HEK293 (cell line): ENCODE data around the gene PRKAG3.
"Not testable (repeated sequence)": the region's sequence is repeated elsewhere in the genome, so short reads cannot be mapped to it uniquely, and the experiment has no call there.

ENCODE experiments used
- CTCF ChIA-PET: fragments of 350-600 bp; formaldehyde crosslinking; extraction: SDS; loops from one replicate; lab custom pipeline; 2021; ENCODE audit warnings: antibody characterized with exemption; lab: Yijun Ruan, JAX
- POLR2A ChIA-PET: fragments of 300-600 bp; formaldehyde crosslinking; extraction: SDS; loops from one replicate; lab custom pipeline; 2020; ENCODE audit warnings: antibody characterized with exemption, inconsistent platforms; lab: Yijun Ruan, JAX
- H3K27ac ChIP-seq: fragments of 200-500 bp; sonication (Bioruptor generic); 2 replicates; pipeline ENCODE4 v1.5.1; 2014; ENCODE audit warnings: low read depth, low read length, control low read depth, inconsistent platforms; ENCODE audit errors: extremely low read depth
- H3K36me3 ChIP-seq, 2 experiments: fragments of 200-500 bp in 1 of 2; sonication (Bioruptor generic) in 1 of 2; 1 replicate in 1 of 2; 2 replicates in 1 of 2; pipeline ENCODE4 v1.5.1; 2014 to 2017; ENCODE audit warnings: inconsistent platforms in 2 of 2, low read length in 2 of 2; ENCODE audit not compliant: control insufficient read depth in 2 of 2, insufficient read depth in 1 of 2
- H3K4me1 ChIP-seq: fragments of 200-500 bp; sonication (Bioruptor generic); 2 replicates; pipeline ENCODE4 v1.5.1; 2014; ENCODE audit warnings: mild to moderate bottlenecking, low read length, inconsistent platforms; ENCODE audit not compliant: control insufficient read depth, insufficient read depth
- H3K4me3 ChIP-seq: 2 replicates; pipeline ENCODE4 v1.5.1; 2011; ENCODE audit warnings: low read depth, mild to moderate bottlenecking, control low read depth, low read length, moderate library complexity
- H3K9me3 ChIP-seq: fragments of 200-500 bp; sonication (Bioruptor generic); 2 replicates; pipeline ENCODE4 v1.5.1; 2014; ENCODE audit warnings: low read depth, low read length, inconsistent platforms; ENCODE audit not compliant: control insufficient read depth, insufficient read depth
- BCL6B ChIP-seq: fragments of 450-650 bp; formaldehyde crosslinking; IDR thresholded peaks from 2 replicates; pipeline ENCODE4 v1.5.1; 2017; ENCODE audit warnings: missing biosample characterization, missing genetic modification characterization
- CTCF ChIP-seq: fragments of 450-650 bp; formaldehyde crosslinking; IDR thresholded peaks from 2 replicates; pipeline ENCODE4 v1.5.1; 2016; ENCODE audit warnings: missing biosample characterization, missing genetic modification characterization
- EGR2 ChIP-seq: fragments of 450-650 bp; formaldehyde crosslinking; IDR thresholded peaks from 2 replicates; pipeline ENCODE4 v1.5.1; 2016; ENCODE audit warnings: low read depth, missing biosample characterization, missing genetic modification characterization
- INSM2 ChIP-seq: fragments of 450-650 bp; formaldehyde crosslinking; IDR thresholded peaks from 2 replicates; pipeline ENCODE4 v1.5.1; 2016; ENCODE audit warnings: missing biosample characterization, missing genetic modification characterization
- KLF1 ChIP-seq: fragments of 450-650 bp; formaldehyde crosslinking; IDR thresholded peaks from 2 replicates; pipeline ENCODE4 v1.5.1; 2016; ENCODE audit warnings: missing biosample characterization, missing genetic modification characterization
- SCRT2 ChIP-seq: fragments of 450-650 bp; formaldehyde crosslinking; IDR thresholded peaks from 2 replicates; pipeline ENCODE4 v1.5.1; 2016; ENCODE audit warnings: missing biosample characterization, missing genetic modification characterization
- ZBTB20 ChIP-seq: fragments of 450-650 bp; formaldehyde crosslinking; IDR thresholded peaks from 2 replicates; pipeline ENCODE4 v1.5.1; 2016; ENCODE audit warnings: missing biosample characterization, missing genetic modification characterization
- ZFHX2 ChIP-seq: fragments of 450-650 bp; formaldehyde crosslinking; conservative IDR thresholded peaks from 2 replicates; pipeline ENCODE4 v1.5.1; 2016; ENCODE audit warnings: missing biosample characterization, missing genetic modification characterization
- ZNF140 ChIP-seq: fragments of 450-650 bp; formaldehyde crosslinking; IDR thresholded peaks from 2 replicates; pipeline ENCODE4 v1.5.1; 2016; ENCODE audit warnings: missing biosample characterization, missing genetic modification characterization
- ZNF26 ChIP-seq: fragments of 450-650 bp; formaldehyde crosslinking; IDR thresholded peaks from 2 replicates; pipeline ENCODE4 v1.5.1; 2016; ENCODE audit warnings: missing biosample characterization, missing genetic modification characterization
- ZNF549 ChIP-seq: fragments of 450-650 bp; IDR thresholded peaks from 2 replicates; pipeline ENCODE4 v1.5.1; 2018; ENCODE audit warnings: missing biosample characterization, missing genetic modification characterization, mild to moderate bottlenecking, inconsistent platforms, moderate library complexity

The PRKAG3 gene

GRCh38 chr2:218850796-218851195 lies 19.2 kb upstream of the PRKAG3 start:
- Histone ChIP-seq H3K9me3 (no peaks in the 10 kb centered on the region), H3K4me3 (no peak overlapping the region), H3K4me1 (peaks cover 6% of the 10 kb centered on the region; the same call in 1 of the 2 replicates), H3K36me3 (no peaks in the 10 kb centered on the region), H3K27ac (no peak overlapping the region)
- no peak for TF ChIP-seq ZNF26 (tag by site-specific recombination)
- peak; percentile 84 for TF ChIP-seq ZFHX2 (tag by site-specific recombination)
- TF ChIP-seq EGR2 (tag by site-specific recombination) = peak; percentile 92
- POLR2A ChIA-PET = no interaction called here
- CTCF ChIA-PET = interaction anchor here (0.6 to 10.1 kb wide), 12 partner anchors 25 to 992 kb away, joined by 3 to 115 read pairs (median 3); no protein-coding TSS in a partner anchor

GRCh38 chr2:218849721-218850120 lies 18.1 kb upstream of the PRKAG3 start:
- Histone ChIP-seq H3K27ac (no peak overlapping the region), H3K36me3 (no peaks in the 10 kb centered on the region), H3K4me1 (0 out of 2 replicates have a peak, but pooled peaks cover 6% of the 10 kb centered on the region), H3K4me3 (no peak overlapping the region), H3K9me3 (no peaks in the 10 kb centered on the region)
- CTCF ChIA-PET = interaction anchor here (0.6 to 10.1 kb wide), 11 partner anchors 21 to 305 kb away, joined by 3 to 115 read pairs (median 3); partner anchors contain the start of gene TTLL4
- POLR2A ChIA-PET = interaction anchor here (0.9 kb wide), 1 partner anchor 47 kb away, joined by 3 read pairs; no protein-coding TSS in a partner anchor
- no peak for TF ChIP-seq CTCF (tag by site-specific recombination)
- no peak for TF ChIP-seq KLF1
- TF ChIP-seq ZNF549 (tag by site-specific recombination) = no peak
- TF ChIP-seq INSM2 (tag by site-specific recombination) = no peak
- no peak for TF ChIP-seq SCRT2 (tag by site-specific recombination)
- TF ChIP-seq ZBTB20 (tag by site-specific recombination) = no peak
- no peak for TF ChIP-seq ZNF140 (tag by site-specific recombination)
- no peak for TF ChIP-seq BCL6B (tag by site-specific recombination)

GRCh38 chr2:218846963-218847362 lies 15.4 kb upstream of the PRKAG3 start:
- not testable (repeated sequence) for H3K27ac ChIP-seq

More at GRCh38 chr2:218846963-218847362, 15.4 kb upstream of the PRKAG3 start:
- H3K4me3 ChIP-seq, H3K9me3 ChIP-seq, H3K4me1 ChIP-seq, H3K36me3 ChIP-seq: not testable (repeated sequence)
- ChIA-PET CTCF (interaction anchor here (0.5 to 3.7 kb wide), 54 partner anchors 9 to 576 kb away, joined by 3 to 44 read pairs (median 4); partner anchors contain the start of genes BCS1L, CDK5R2, PNKD and RNF25), POLR2A (interaction anchor here (0.6 to 1.3 kb wide), 4 partner anchors 115 to 188 kb away, joined by 3 to 16 read pairs (median 4); partner anchors contain the start of genes BCS1L and ZNF142)
